Body of pancreas (tissue), 4 donors: Measurements from ENCODE around the gene FSD2. TPM values are rescaled to one million over a fixed set of nuclear protein-coding genes. Genes with fewer than 3 reads are reported as not detected.

Experiments used
- ATAC-seq: fragments of 150-250 bp; one replicate; pipeline ENCODE4 v1.9.1; 2016
- DNase-seq, 4 donors: peaks; one replicate each; pipeline ENCODE4 v3.0.0-alpha.2; 2019
- H3K27ac ChIP-seq, 4 donors: fragments of 200-600 bp; sonication (generic); 1 replicate in 3 of 4; 2 replicates in 1 of 4; pipeline versions ENCODE4 v1.5.1 to v1.6.1; 2016 to 2019; ENCODE audit warnings: mild to moderate bottlenecking in 1 of 4, mixed read lengths in 1 of 4, moderate library complexity in 1 of 4
- H3K27me3 ChIP-seq, 2 donors: fragments of 200-600 bp; sonication (generic); one replicate each; pipeline ENCODE4 v1.6.0; 2016; ENCODE audit warnings: mild to moderate bottlenecking in 1 of 2
- H3K36me3 ChIP-seq, 2 donors: fragments of 200-600 bp; sonication (generic); replicated peaks in 1 of 2; 2 replicates each; pipeline ENCODE4 v1.5.1; 2016; ENCODE audit warnings: low read depth in 2 of 2; ENCODE audit not compliant: insufficient read depth in 1 of 2
- H3K4me1 ChIP-seq: fragments of 200-600 bp; sonication (generic); one replicate; pipeline ENCODE4 v1.6.0; 2016
- H3K4me3 ChIP-seq, 2 donors: fragments of 200-600 bp; sonication (generic); 1 replicate in 1 of 2; 2 replicates in 1 of 2; pipeline ENCODE4 v1.5.1; 2016 to 2019
- H3K9me3 ChIP-seq, 3 donors: fragments of 200-600 bp; sonication (generic); 1 replicate in 2 of 3; 2 replicates in 1 of 3; pipeline ENCODE4 v1.5.1; 2016
- POLR2A ChIP-seq, 3 donors: fragments of 450-650 bp; IDR thresholded peaks; one replicate each; pipeline ENCODE4 v1.6.1; 2016; ENCODE audit warnings: antibody characterized with exemption in 3 of 3, mild to moderate bottlenecking in 2 of 3
- WGBS, 2 donors: methylation state at CpG; one replicate each; pipeline ENCODE4 v1.1.5; 2017; 5-methylcytosine and 5-hydroxymethylcytosine counted together
- intact Hi-C: fragments of 100-400 bp; cut with DNase I; formaldehyde crosslinking; loops from one replicate; pipeline ENCODE4 v1.15.1; 2023
- total RNA-seq, 2 donors: library from RNA; depleted of rRNA; stranded (reverse); fragments of >200 nt; gene quantifications; one replicate each; pipeline ENCODE4 v1.1.0, GENCODE V29; 2016
- TF ChIP-seq, protein P1 (sequence below), 7 experiments: fragments of 450-650 bp in 4 of 7; fragments of 200-600 bp in 3 of 7; sonication (generic) in 3 of 7; IDR thresholded peaks; one replicate each; pipeline ENCODE4 v1.5.1; 2016 to 2019; ENCODE audit warnings: antibody characterized with exemption in 7 of 7

Gene FSD2
- total RNA-seq, 2 donors from 2014 or later: 0.26 TPM; not detected in 1

DNA sequence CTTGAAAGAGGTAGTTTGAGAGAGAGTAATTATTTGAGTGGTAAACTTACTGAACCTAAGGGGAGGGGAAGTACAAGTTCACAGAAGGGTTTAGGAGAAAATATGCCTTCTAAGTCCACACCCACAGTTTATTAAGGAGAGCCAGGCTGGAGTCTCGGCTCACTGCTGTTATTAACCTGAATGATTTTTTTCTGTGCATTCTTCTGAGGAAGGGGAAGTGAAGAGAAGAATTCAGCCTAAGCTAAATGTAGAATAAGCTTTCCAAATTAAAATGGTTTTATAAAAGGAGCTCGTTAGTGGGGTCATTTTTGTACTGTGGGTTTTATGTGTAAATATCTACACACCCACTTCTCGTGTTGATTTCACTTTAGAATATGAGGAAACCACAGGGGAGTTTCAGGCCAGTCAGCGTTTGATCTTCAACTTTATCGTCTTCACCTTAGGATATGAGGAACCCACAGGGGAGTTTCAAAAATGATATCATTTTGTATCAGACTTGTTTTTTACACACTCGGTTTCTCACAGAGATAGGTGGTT lies 5.1 kb upstream of the FSD2 start:
- peak overlapping the region; percentile 98 to 100 (median 100) for H3K27ac ChIP-seq
- DNase-seq (no peak), ATAC-seq (no peak)
- H3K9me3 ChIP-seq: no peaks in the 10 kb centered on the region
- peaks cover 0 to 3% of the 10 kb centered on the region in 2 donors for H3K36me3 ChIP-seq
- no peak for TF ChIP-seq POLR2A (IDR thresholded peaks at IDR 0.05)
- TF ChIP-seq, protein P1, sequence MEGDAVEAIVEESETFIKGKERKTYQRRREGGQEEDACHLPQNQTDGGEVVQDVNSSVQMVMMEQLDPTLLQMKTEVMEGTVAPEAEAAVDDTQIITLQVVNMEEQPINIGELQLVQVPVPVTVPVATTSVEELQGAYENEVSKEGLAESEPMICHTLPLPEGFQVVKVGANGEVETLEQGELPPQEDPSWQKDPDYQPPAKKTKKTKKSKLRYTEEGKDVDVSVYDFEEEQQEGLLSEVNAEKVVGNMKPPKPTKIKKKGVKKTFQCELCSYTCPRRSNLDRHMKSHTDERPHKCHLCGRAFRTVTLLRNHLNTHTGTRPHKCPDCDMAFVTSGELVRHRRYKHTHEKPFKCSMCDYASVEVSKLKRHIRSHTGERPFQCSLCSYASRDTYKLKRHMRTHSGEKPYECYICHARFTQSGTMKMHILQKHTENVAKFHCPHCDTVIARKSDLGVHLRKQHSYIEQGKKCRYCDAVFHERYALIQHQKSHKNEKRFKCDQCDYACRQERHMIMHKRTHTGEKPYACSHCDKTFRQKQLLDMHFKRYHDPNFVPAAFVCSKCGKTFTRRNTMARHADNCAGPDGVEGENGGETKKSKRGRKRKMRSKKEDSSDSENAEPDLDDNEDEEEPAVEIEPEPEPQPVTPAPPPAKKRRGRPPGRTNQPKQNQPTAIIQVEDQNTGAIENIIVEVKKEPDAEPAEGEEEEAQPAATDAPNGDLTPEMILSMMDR (IDR thresholded peaks at IDR 0.05): no peak
- WGBS, 2 donors: 0% methylated on average over 6 of the region's 6 CpGs
- no peaks in the 10 kb centered on the region for H3K27me3 ChIP-seq
- H3K4me1 ChIP-seq: peaks cover 22% of the 10 kb centered on the region
- H3K4me3 ChIP-seq: peak overlapping the region; percentile 63 to 65
- intact Hi-C loops: no loop called here

DNA sequence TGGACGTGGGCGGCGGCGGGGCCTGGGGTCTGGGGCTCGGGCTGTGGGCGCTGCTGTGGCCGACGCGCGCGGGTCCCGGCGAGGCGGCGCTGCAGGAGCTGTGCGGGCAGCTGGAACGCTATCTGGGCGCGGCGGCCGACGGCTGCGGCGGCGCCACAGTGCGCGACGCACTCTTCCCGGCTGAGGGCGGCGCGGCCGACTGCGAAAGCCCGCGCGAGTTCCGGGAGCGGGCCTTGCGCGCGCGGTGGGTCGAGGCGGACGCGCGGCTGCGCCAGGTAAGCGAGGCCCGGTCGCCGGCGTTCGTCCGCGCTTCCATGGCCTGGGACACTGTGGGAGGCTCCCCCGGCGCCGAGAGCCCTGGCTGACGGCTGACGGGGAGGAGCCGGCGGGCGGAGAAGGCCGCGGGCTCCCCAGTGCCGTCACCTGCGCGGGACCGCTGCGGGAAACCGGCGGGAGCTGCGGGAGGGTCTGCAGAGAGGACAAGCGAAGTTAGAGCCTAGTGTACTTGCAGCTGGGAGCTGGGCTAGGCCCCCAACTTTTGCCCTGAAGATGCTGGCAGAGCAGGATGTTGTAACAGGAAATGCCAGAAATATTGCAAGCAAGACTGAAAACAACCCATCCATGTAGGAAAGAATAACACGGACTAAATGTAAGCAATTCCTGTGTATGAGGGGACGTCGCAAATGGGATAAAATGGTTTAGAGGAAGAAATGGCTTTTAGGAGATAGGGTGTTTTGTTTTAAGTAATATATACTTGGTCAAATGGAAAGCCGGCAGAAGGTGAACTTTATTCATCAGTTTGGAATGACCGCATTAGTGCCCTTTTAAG lies 4.4 kb upstream of the FSD2 start:
- Histone ChIP-seq H3K27ac (peak overlapping the region; percentile 98 to 100 (median 100)), H3K9me3 (no peaks in the 10 kb centered on the region), H3K4me3 (peak overlapping the region; percentile 63 to 65), H3K4me1 (peaks cover 22% of the 10 kb centered on the region), H3K36me3 (peaks cover 0 to 3% of the 10 kb centered on the region in 2 donors), H3K27me3 (no peaks in the 10 kb centered on the region)
- DNase-seq: peak; percentile 46 to 61 (median 57)
- ATAC-seq: peak; percentile 52
- intact Hi-C loops: no loop called here
- 0 to 1% methylated on average over 8 to 68 of the region's 81 CpGs for WGBS, 2 donors
- peak in 1 of 3 donors; percentile 18 for TF ChIP-seq POLR2A (IDR thresholded peaks at IDR 0.05)
- TF ChIP-seq, protein P1 (IDR thresholded peaks at IDR 0.05): no peak

DNA sequence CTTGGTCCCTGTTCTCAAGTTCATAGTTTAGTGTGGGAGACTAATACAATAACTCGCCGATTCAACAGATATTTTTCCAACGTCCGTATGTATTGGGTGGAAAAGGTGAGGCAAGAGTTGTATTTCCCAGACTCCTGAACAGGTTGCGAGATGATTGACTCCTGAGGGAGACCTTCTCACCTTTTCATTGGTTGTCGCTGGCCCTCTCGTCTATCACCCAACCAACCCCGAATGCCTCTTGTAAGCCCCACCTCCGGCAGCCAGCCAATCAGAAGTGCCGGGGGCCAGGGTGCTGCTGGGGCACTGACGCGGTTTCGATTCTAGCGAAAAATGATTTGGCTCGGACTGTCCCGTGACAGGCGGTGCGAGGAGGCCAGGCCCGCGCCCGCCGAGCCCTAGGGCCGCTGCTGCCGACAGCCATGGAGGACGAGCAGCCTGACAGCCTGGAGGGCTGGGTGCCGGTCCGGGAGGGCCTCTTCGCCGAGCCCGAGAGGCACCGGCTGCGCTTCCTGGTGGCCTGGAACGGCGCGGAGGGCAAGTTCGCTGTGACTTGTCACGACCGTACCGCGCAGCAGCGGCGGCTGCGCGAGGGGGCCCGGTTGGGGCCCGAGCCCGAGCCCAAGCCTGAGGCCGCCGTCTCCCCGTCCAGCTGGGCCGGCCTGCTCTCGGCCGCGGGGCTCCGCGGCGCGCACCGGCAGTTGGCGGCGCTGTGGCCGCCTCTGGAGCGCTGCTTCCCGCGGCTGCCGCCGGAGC lies 3.6 kb upstream of the FSD2 start, which contains the start of gene WHAMM:
WHAMM (plus strand) TSS at position 321 of the 753 bp plus-strand sequence; CDS start at position 420, 99 bp downstream.
- Histone ChIP-seq H3K36me3 (peaks cover 0 to 3% of the 10 kb centered on the region in 2 donors), H3K9me3 (no peaks in the 10 kb centered on the region), H3K27me3 (no peaks in the 10 kb centered on the region), H3K4me1 (peaks cover 22% of the 10 kb centered on the region), H3K27ac (peak within 1 kb of the TSS; percentile 98 to 100 (median 100)), H3K4me3 (peak within 1 kb of the TSS; percentile 63 to 65)
- intact Hi-C loops: no loop called here
- TF ChIP-seq, protein P1 (IDR thresholded peaks at IDR 0.05): peak in 2 of 7 experiments; percentile 21 to 28
- peak; percentile 97 to 98 (median 98) for TF ChIP-seq POLR2A (IDR thresholded peaks at IDR 0.05)
- WGBS, 2 donors: 0% methylated on average over 13 to 57 of the region's 67 CpGs
- DNase-seq (peak; percentile 99), ATAC-seq (peak; percentile 98)

DNA sequence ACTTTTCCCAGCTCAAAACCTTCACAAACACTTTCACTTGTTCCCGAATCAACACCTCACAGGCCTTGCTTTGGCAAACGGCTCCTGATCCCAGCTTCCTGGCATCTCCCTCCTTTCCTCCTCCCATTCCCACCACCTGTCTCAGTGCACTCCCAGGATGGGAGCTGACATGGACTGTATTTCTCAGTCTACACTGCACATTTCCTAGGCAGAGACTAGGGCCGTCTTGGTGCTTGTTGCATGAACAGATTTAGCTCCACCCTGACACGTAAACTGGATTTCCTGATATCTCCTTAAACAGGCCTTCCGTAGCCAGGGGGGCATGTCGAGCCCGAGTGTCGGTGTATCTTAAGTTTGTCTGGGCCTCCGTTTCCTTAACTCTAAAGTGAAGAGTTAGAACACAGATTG lies 2.8 kb upstream of the FSD2 start:
- no peak for DNase-seq
- H3K4me3 ChIP-seq: no peak overlapping the region
- ATAC-seq: no peak
- peaks cover 22% of the 10 kb centered on the region for H3K4me1 ChIP-seq
- intact Hi-C loops: no loop called here
- H3K27ac ChIP-seq: peak overlapping the region; percentile 21 to 100 (median 100)
- TF ChIP-seq POLR2A (IDR thresholded peaks at IDR 0.05): no peak
- TF ChIP-seq, protein P1 (IDR thresholded peaks at IDR 0.05): no peak
- H3K27me3 ChIP-seq: no peaks in the 10 kb centered on the region
- no peaks in the 10 kb centered on the region for H3K36me3 ChIP-seq
- WGBS, 2 donors: 59 to 80% methylated on average over 9 of the region's 9 CpGs
- H3K9me3 ChIP-seq: no peaks in the 10 kb centered on the region
